T1000 (cell line): ENCODE measurements around the gene NCLN.
"Not testable (repeated sequence)": the region's sequence is repeated elsewhere in the genome, so short reads cannot be mapped to it uniquely, and the experiment has no call there.

Experiments used
- DNase-seq: peaks from one replicate; lab custom pipeline; 2025; ENCODE audit warnings: mixed read lengths; lab: John Stamatoyannopoulos, UW

The NCLN gene, protein sequence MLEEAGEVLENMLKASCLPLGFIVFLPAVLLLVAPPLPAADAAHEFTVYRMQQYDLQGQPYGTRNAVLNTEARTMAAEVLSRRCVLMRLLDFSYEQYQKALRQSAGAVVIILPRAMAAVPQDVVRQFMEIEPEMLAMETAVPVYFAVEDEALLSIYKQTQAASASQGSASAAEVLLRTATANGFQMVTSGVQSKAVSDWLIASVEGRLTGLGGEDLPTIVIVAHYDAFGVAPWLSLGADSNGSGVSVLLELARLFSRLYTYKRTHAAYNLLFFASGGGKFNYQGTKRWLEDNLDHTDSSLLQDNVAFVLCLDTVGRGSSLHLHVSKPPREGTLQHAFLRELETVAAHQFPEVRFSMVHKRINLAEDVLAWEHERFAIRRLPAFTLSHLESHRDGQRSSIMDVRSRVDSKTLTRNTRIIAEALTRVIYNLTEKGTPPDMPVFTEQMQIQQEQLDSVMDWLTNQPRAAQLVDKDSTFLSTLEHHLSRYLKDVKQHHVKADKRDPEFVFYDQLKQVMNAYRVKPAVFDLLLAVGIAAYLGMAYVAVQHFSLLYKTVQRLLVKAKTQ

GRCh38 chr19:3185461-3186159, at the start of gene NCLN:
TSS of gene NCLN (plus strand) at chr19:3185930. CDS start at chr19:3186031, 101 bp downstream.
- peak; percentile 94 for DNase-seq

- no peak for DNase-seq
Observed at GRCh38 chr19:3135961-3136683, 49.6 kb upstream of the NCLN start, which contains the start of gene GNA15. TSS of gene GNA15 (plus strand) at chr19:3136033. CDS start at chr19:3136451, 418 bp downstream.

DNA sequence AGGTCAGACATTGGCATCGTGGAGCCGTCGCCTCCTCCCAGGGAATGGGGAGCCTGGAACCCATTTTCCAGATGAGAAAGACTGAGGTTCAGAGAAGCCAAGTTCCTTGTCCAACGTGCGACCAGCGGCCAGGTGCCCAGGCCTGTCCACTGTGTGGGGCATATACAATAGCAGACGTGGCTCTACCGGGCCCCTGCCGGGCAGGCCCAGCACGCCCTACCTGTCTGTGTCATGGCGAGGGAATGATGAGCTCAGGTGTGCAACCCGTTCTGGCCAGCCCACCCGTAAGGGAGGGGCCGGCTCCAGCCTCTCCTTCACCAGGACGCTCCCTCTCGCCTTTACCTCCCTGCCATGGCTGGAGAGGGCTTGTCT, 49.1 kb upstream of the NCLN start:
- DNase-seq: no peak

- no peak for DNase-seq
Observed at GRCh38 chr19:3137119-3137518, 48.6 kb upstream of the NCLN start.

DNA sequence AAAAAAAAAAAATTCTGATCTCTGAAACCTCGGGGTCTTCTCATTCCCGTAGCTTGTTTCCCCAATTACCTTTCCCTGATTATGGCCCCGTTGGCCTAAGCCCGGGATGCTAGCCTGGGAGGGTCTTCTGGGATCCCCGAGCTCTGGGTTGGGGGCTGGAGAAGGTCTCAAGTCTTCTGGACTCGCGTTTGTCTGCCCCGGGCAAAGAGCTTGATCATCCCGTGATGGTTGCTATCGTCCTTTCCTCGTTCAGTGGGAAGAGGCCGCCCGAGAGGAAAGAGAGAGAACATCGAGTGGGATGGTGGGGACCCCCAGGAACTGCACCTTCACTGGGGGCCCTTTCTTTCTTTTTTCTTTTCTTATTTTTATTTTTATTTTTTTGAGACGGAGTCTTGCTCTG, 47.5 kb upstream of the NCLN start:
- no peak for DNase-seq

DNA sequence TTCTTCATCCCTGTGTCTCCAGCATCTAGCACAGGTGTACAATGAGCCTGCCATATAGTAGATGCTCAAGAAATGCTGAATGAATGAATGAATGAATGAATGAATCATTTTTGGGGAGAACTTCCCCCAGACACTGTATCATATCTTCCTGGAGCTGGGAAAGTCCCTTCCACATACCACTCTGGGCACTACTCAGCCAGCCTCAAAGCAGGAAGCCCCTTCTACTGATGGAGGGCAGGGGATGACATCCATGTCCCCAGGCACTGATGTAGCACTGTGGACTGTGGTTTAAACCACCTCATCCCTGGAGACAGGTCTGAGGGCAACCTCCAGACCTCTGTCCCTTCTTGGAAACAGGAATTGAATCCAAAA, 45.1 kb upstream of the NCLN start:
- DNase-seq: no peak

DNA sequence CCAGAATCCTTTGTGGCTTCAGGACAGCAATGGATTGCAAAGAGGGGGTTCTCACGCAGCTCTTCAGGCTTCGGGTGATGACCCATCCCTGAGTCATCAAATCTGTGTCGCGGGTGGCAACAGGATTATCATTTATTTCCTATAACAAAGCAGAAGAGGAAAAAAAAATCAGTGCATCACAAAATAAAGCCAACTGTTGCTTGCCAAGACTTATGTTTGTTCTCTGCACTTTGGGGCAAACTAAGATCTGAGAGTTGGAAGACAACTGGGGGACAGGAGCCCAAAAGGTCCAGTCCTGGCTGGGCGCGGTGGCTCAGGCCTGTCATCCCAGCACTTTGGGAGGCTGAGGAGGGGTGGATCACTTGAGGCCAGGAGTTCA, 43.4 kb upstream of the NCLN start:
- peak; percentile 82 for DNase-seq

DNA sequence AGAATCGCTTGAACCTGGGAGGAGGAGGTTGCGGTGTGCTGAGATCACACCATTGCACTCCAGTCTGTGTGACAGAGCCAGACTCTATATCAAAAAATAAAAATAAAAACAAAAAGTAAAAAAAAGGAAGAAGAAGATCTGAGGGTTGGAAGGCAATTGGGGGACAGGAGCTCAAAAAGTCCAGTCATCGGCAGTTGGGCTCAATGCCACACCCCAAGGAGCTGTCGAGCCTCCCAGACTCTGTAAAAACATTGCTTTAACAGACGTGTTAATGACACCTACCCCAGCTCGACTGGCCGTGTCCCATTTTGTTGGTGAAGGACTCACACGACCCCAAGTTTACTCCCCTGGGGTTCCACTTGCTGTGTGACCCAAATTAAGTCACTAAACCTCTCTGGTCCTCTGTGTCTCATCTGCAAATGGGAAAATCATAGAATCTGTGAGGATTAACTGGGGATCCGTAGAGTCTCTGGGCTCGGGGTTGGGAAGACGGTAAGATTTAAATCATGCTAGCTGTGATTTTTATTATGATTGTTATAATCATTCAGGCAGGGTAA, 42.9 kb upstream of the NCLN start:
- no peak for DNase-seq

DNA sequence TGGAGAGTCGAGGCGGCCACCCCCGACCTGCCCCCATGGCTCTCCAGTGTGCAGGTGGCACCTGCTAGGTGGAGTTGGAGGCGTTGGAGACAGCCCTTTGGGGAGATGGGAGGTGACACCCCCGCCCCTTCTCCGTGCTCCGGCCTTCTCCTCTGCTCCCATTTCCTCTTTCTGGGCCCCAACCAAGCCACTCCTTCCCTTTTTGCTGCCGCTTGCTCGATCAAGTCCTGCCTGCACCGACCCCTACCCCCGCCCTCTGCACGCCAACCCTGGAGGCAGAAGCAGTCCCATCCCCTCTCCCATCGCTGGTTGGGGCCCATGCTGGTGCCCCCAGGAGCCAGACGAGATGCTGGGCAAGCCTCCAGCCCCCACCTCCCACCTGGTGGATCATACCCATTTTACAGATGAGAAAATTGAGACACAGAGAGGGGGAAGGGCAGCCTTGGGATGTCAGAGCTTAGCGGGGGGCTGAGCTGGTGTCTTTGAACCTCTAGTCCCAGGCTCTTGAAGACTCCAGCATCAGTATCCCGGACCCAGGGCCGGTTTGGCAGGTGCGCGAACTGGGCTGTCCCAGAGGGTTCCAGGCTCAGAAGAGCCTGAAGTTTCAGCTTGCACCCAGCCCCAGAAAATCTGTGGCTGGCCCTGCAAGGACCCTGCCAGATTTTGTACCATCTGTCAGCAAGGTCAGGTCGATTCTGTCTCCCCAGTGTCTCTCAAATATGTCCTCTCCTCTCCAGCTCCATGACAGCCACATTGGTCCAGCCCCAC, 39.6 kb upstream of the NCLN start:
- DNase-seq: no peak

GRCh38 chr19:3146677-3147100, 39.0 kb upstream of the NCLN start:
- DNase-seq: no peak

DNA sequence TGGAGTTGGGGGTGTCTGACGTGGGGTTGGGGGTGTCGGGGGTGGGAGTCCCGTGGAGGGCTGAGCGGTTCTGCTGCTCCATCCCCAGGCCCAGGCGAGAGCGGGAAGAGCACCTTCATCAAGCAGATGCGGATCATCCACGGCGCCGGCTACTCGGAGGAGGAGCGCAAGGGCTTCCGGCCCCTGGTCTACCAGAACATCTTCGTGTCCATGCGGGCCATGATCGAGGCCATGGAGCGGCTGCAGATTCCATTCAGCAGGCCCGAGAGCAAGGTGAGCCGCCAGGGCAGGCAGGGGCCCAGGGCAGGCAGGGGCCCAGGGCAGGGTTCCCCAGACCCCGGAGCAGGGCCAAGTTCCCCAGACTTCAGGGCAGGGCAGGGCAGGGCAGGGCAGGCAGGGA, 37.2 kb upstream of the NCLN start:
- DNase-seq: no peak

GRCh38 chr19:3149089-3149488, 36.6 kb upstream of the NCLN start:
- no peak for DNase-seq

DNA sequence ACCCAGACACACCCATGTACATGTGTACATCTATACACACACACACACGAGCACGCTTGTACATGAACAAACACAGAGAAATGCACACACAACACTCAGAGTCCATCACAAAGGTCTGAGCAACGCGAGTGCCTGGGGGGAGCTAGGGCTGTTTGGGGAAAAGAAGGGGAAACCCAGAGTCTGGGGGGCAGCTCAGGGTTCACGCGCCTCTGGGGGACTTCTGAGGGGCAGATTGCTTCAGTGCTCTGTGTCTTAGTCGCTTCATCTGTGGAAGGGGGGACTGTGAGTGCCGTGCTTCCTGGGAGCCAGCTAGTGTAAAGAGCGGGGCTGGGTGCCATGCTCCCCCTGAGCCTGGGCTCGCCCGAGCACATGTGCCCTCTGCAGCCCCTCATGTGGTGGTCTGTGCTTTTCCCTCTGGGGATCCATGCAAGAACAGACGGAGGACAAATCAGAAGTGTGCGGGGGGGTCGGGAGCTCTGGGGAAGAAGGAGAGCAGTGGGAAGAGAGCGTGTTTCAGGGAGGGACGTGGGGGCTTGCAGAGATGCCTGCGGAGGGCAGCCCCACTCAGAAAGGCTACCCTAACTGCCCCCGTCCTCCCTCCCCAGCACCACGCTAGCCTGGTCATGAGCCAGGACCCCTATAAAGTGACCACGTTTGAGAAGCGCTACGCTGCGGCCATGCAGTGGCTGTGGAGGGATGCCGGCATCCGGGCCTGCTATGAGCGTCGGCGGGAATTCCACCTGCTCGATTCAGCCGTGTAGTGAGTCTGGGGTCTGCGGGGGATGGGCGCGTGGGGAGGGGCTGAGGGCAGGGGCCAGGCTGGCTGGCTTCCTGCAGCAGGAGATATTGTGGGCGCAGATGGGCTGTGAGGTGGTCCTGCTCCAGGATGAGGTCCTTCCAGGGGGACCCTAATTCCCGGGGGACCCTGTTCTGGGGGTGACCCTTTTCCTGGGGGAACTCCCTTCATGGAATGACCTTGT, 35.9 kb upstream of the NCLN start:
- no peak for DNase-seq

DNA sequence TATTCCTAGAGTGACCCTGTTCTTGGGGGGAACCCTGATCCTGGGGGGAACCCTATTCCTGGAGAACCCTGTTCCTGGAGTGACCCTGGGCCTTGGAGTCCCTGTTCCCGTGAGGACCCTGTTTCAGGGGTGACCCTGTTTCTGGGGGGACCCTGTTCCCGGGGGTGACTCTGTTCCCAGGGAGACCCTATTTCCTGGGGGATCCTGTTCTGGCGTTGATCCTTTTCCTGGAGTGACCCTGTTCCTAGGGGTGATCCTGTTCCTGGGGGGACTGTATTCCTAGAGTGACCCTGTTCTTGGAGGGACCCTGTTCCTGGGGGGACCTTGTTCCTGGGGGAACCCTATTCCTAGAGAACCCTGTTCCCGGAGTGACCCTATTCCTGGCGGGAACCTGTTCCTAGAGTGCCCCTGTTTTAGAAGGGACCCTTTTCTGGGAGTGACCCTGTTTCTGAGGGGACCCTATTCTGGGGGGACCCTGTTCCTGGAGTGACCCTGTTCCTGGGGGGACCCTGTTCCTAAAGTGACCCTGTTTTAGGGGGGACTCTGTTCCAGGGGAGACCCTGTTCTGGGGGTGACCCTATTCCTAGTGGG, 34.9 kb upstream of the NCLN start:
- no peak for DNase-seq

DNA sequence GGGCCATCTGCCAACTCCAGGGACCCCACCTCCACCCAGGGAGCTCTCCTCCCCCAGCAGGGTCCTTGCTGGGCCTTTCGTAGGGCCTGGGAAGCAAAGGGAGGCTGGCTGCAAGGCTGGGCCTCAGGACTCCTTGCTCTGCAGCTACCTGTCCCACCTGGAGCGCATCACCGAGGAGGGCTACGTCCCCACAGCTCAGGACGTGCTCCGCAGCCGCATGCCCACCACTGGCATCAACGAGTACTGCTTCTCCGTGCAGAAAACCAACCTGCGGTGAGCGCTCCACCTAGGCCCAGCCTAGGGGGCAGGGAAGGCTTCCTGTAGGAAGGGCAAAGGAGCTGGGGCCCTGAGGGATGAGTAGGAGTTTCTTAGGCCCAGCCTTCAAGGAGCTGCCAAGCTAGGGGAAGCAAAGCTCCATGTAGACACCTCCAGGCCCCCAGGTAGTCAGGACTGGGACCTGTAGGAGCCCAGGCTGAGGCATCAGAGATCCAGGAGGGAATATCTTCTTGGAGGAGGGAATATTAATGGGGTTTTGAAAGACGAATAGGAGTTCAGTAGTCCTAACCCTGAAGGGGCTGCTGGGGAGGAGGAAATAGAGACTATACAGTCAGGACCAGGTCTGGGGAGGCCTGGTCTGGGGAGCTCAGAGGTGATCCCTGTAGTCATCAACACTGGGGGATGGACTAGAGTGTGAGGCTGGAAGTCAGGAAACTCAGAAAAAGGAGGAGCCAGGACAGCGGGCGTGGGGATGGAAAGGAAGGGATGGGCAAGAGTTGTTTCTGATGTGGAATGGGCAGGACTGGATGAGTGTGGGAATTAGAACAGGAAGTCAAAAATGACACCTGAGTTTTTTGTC, 33.9 kb upstream of the NCLN start:
- DNase-seq: no peak

- no peak for DNase-seq
Observed at GRCh38 chr19:3152419-3152780, 33.3 kb upstream of the NCLN start.

GRCh38 chr19:3153286-3154230, 32.2 kb upstream of the NCLN start:
- no peak for DNase-seq

- not testable (repeated sequence) for DNase-seq
Observed at GRCh38 chr19:3154447-3154846, 31.3 kb upstream of the NCLN start.
